CD4-positive, alpha-beta T cell treated with Interleukin-15 for 1 hour (primary cell): Measurements from ENCODE around the gene PLD1.
"Not testable (repeated sequence)": the region's sequence is repeated elsewhere in the genome, so short reads cannot be mapped to it uniquely, and the experiment has no call there.

Source experiments
- DNase-seq: peaks from one replicate; pipeline ENCODE4 v3.0.0-alpha.2; 2020

PLD1 gene

DNA sequence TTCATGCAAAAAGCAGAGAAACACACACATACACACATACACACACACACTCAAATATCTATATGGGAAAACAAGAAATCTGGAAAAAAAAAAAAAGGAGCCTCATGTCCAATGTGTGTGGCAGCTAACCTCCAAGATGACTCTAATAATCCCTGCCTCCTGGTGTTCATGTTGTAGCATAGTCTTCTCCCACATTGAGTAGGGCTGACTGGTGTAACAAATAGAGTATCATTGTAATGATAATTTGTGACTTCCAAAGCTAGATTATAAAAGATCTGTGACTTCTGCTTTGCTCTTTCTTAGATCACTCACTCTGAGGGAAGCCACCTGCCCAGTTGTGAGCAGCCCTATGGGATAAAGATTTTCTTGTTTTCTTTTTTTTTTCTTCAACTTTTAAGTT is 219.2 kb downstream of the PLD1 start:
- DNase-seq = no peak

DNA sequence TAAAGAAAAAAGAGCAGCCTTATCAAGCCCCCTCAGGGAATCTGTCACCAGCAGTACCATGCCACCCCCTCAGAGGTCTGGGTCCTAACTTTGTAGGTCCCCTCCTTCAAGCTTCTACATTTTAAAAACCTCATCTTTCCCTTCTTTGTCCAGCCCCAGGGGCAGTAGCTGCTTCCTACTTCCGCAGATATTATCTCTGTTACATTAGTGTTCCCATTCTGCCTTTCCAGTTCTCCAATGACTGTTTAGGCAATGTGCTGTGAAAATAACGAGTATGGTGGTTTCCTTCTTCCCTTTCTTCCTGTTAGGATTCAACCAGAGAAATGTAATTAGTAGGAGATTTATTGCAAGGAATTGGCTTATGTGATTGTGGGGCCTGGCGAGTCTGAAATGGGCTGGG is 224.0 kb downstream of the PLD1 start:
- DNase-seq = no peak

DNA sequence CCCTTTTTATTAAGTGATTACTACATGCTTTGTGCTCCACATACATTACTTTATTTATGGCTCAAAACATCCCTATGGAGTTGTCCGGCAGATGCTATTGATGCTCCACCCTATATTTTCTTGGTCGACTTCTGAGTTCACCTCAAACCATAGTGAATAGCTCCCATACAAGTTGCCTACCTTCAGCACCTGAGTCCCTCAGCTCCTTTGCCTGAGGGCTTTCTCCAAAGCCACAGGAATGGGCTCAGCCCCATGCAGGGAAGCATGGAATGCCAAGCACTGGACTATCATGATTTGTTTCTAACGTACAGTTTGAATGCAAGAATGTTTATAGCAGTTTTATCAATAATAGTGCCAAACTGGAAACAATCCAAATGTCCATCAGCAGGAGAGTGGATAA is 225.2 kb downstream of the PLD1 start:
- DNase-seq = no peak

DNA sequence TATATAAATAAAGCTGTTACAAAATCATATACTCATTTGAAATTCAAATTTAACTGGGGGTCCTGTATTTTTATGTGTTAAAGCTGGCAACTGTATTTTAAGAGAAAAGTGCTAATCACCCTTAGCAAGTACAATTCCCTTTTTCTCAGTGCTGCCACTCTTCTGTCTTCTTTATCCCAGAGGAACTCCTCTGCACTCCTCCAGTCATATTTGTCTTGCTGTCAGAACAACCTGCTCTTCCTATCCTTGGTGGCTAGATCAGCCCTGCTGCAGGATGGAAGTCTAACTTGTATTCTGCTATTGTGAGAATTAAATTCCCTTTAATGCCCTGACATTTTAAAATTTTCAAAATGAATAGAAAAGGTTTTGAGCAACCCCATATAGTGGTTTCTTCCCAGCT is 226.2 kb downstream of the PLD1 start:
- DNase-seq = no peak

DNA sequence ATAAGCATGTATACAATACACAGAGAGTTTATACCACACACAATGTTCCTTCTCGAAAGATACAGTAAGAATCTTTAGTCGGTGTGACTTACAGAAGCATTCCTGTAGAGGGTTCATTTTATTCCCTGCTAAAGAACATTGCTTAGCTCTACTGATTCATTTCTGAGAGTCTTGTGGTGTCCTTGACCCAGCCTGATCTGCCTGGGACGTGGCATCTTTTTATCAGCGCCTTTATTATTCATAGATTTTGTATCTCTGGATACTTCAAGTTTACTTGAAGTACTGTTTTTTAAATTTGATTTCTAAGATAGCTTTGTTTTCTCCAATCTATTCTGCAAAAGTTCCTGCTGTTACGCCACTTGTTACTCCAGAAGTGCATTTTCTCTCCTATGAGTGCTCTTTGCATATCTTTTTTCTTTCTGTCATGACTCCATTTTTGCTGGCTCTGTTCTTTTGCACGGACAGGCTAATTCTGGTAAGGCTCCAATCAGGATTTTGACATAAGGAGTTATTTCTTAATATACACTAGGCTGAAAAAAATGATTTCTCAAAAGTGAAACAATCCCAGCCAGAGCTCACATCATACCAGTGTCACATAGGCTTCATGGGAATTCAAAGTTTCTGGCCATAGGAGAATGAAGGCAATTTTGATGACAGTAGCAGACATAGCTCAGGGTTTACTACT is 235.6 kb downstream of the PLD1 start:
- DNase-seq = no peak

DNA sequence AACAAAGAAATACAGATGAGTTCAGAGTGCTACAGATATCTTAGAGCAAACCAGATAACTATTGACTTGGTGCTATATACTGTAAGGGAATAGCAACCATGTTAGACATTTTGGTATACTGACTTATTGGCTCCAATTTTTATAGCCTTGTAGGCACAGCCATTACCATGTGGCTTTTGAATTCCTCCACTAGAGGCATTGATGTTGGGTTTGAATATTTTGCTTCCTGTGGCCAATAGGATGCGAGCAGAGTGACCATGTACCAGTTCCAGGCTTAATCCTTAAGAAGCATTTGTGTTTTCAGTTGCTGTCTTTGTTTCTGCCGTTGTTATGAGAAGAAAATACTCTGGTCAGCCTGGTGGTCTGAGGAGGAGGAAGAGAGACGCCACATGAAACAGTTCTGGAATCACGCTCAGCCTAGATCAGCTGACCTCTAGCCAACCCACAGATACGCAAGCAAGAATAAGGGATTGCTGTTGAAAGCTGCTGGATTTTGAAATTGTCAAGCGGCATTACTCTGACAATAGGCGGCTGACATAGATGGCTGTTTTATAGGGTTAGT is 240.6 kb downstream of the PLD1 start:
- no peak for DNase-seq

DNA sequence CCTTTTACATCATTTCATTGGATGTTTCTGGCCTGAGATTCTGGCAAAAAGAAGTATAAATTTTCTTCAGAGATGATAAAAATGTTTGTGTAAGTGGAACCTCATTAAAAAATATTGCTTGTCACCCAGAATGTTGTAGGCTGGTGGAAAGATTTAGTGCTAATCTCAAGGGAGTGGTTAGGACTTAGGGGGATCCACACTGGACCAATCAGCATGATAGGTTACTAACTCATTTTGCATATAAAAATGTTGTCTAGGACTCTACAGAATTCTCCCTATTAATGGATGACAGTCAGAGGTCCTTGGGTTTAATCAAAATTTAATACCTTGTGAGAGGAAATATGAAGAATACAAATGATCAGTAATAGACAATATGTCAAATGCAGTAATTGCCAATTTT is 241.5 kb downstream of the PLD1 start:
- no peak for DNase-seq

DNA sequence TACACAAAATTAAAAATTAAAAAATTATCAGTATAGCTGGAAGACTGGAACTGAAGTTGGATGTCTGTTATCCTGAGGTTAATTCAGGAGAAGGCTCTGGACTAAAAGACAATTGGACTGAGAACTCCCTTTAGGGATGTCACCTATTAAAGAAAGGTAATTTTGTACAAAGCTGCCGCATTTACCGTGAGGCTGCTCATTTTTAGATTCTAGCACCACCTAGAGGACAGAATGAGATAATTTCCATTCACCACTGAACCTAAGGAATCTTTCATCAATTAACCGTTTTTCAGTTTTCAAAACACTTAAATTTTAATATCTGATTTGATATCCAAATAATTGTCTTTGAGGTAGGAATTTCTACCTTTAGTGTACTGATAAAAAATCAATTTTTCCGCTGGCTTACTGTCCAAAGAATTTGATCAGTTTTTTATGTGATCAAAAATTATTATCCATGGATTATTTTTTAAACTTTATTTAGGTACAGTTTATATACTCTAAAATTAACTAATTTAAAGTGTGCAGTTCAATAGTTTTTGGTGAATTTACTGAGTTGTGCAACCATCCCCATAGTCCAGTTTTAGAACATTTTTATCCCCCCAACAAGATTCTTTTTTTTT is 243.4 kb downstream of the PLD1 start:
- DNase-seq = no peak

DNA sequence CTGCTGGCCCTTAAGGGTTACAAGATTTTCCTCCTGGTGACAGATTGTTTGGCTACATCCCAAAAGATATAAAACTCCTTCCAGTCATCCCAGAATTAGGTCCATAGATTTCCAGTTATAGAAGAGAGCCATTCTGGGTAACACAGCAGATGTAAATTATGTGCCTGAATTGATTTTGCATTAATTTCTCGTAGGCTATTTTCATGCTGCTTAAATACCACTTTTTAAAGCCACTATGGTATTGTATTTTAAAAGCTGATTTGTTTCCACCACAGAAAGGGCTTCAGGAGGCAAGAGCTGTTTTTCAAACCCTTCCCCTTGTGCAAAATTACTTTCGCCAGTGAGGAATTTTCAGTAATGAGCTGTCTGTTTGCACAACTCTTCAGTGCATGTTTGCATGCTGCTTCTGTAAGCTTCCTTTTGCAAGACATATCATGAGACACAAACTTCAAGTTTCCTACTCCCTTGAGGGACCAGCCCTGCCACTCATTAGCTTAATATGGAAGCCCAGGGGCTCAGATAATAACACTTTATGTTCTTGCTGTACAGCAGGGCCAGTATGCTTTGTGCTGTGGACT is 244.7 kb downstream of the PLD1 start:
- DNase-seq = no peak

DNA sequence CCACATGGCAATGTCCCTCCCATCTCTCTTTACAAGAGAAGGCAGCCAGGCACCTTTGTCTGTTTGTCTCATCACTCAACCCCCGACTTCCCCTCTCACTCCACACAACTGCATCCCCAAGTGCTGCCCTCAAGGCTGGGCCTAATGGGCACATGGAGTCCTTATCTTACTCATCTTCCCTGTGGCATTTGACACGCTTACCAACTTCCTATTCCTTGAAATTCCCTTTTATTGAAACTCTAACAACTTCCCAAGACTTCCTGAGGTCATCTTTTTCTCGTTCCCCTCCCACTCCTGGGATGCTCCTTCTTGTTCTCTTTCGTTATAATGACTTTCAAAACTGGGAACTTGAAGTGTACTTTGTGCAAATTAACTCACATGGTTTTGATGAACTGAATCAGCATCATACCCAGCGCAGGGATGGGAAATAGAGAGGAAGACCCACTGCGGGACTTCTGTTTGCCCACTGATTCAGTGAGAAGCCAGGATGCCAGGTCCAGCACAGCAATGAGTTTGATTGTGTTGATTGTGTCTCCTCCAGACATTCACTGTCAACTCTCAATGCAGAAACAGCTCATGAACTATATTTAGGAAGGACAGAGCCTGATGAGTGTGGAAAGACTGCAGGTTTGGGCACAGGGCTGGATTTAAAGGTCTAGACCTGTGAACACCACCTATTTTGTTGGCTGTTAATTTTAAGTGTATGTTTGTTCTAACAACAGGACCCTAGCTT is 245.4 kb downstream of the PLD1 start:
- no peak for DNase-seq

DNA sequence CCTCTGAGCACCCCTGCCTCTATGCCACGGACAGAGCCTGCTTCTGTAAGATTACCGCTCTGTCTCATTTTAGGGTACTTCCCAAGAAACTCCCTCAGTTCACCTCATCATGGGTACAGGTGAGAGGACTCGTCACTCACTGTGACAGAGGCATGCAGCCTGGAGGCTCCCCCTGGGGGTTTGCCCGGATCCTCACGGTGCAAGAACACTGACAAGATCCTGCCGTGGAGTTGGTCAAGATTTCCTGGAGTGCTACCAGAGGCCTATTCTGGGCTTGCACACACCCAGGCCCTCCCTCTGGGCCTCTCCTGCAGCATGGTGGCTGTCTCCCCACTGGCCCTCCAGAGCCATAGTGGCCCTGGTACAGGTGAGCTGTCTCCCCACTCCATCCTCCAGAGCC is 247.0 kb downstream of the PLD1 start:
- DNase-seq = no peak

DNA sequence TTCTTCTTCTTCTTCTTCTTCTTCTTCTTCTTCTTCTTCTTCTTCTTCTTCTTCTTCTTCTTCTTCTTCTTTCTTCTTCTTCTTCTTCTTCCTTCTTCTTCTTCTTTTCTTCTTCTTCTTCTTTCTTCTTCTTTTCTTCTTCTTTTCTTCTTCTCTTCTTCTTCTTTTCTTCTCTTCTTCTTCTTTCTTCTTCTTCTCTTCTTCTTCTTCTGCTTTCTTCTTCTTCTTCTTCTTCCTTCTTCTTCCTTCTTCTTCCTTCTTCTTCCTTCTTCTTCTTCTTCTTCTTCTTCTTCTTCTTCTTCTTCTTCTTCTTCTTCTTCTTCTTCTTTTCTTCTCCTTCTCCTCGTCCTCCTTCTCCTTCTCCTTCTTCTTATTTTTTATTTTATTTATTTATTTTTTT is 247.8 kb downstream of the PLD1 start:
- DNase-seq = not testable (repeated sequence)

DNA sequence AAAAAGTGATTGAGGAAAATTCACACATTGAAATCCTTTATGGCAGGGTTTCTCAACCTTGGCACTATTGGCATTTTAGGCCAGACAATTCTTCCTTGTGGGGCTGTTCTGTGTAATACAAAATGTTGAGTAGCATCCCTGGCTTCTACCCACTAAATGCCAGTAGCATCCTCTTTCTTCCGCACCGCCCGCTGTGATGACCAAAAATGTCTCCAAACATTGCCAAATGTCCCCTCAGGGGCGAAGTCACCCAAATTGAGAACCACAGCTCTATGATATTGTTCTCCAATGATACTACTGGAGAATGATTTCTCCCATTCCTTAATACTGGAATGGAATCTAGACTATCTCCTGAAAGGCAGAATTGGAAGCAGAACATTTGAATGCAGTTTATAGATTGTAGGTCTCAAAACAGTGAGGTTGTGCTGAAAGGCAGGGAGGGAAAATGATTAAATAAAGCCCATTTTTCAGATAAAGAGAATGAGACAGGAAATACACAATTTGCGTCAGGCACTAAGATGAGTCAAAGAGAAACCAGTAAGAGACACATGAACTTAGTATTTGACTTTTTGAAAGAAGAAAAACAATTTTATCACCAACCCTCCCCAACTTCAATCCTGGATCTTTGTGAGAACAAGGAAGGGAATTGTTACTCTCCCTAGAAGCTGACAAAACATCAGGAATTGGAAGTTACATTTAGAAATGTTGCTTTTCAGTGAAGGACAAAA is 248.5 kb downstream of the PLD1 start:
- DNase-seq = no peak

DNA sequence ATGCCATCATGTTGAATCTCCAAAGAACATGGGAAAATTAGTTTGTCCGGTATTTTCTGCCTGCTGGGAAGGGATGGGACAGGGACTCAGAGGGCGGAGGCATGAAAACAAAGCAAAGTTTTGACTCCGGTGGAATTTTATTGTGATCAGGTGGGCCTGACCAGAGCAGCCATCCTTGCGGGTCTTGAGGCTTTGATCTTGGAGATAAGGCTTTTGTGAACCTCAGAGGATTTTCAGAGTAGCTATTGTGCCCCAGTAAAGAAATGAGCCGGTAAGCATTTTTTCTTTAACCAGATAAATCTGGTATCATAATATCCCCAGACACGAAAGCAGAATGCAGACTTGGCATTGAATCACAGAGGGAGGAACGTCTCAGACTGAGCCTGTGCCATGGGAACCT is 250.7 kb downstream of the PLD1 start:
- DNase-seq = no peak

DNA sequence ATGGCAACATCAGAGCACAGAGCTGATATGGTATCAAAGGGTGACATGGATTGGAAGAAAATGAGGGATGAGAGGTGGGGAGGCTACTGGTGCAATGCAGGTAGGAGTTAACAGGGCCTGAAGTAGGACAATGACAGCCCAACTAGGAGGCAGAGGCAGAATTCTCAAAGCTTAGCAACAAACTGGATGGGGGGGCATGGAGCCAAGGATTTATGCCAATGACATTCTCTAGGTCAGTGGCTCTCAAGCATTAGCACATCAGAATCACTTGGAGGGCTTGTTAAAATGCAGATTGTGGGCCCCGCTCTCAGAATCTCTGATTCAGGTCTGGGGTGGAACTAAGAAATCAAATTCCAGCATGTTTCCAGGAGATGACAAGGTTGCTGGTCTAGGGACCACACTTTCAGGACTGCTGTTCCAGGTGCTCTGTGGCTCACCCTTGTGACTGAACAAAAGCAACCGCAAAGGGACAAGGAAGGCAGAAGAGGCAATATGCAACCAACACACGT is 252.0 kb downstream of the PLD1 start:
- no peak for DNase-seq

DNA sequence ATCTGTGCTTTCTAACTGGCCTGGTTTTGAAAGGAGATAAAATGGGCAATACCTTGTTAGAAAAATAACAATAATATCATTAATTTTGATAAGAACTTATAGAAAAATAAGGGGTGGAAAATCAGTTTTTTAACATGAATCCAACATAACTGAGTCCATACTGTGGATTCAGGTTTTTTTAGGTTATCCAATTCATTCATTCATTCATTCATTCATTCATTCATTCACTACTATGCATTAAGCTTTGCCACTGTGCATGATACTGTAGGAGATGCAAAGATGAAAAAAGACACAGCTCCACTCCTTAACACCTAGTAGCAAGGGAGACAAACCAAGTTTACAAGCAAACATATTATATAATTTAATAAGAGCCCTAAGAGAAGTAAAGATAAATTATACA is 253.1 kb downstream of the PLD1 start:
- no peak for DNase-seq

DNA sequence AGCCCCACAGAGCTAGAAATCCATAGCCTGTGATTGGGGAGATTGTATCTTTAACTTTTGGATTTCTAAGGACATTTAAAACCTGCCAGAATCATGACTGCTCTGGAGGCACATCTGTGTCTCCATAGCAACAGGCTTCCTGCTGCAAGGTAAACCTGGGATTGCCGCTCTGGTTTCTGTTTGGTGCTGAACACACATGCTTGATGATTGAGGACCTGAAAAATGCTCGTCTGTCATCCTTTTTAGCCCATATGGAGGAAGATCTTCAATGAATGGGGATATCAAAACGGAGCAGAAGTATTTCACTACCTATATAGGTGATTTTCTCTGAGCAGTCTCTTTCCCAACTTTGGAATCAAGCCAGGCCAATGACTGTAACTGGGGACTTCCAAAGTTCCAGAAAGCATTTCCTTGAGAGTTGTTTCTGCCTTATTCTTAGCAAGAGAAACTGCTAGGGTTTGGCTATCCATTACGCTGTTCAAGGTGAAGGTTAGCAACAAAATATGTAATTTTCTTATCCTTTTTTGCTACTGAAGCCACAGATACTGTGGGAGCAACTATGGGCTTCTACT is 253.6 kb downstream of the PLD1 start:
- no peak for DNase-seq

DNA sequence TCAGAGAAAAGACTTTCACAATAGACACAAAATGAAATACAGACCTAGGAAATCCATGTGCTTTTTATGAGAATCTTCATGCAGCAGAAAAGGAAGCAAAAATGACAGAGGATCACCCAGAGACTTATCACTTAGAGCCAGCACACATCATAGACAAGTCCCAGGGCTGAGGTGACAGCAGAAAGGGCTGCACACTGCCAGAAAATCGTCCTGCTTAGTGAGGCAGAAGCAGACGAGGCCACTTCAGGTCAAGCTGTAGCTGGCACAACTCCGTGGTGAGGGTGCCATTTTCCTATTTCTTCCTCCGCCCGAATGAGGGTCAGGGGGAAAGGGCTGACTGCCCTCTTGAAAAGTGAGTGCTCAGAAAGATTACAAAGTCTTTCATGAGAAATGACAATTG is 254.1 kb downstream of the PLD1 start:
- no peak for DNase-seq

DNA sequence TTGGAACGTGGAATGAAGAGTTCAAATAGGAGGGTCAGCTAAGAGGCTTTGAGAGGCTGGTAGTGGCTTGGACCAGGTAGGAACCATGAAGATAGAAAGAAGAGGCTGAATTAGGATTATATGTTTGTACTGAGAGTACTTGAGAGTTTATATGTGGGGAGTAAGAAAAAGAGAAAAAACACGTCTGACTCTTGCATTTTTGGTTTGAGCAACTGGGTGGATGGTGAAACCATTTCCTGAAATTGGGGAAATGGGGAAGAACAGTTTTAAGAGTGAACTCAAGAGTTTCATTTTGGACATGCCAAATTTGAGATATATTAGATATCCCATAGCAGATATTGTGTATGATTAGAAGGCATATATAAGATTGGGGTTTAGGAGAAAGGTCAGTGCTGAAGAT is 257.2 kb downstream of the PLD1 start:
- no peak for DNase-seq

DNA sequence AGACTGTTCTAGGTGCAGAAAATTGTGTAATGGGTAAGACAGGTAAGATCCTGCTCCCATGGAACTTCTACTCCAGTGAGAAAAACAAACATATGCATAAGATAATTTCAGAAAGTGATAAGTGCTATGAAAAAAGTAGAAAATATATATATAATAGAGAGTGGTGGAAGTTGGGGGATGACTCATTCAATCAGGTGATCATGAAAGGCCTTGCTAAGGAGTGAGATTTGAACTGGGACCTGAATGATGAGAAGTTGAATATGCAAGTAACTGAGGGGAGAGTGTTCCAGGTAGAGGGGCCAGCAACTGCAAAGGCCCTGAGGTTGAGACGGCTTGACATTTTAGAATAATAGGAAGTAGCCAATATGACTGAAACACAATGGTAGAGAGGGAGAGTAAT is 257.8 kb downstream of the PLD1 start:
- no peak for DNase-seq

DNA sequence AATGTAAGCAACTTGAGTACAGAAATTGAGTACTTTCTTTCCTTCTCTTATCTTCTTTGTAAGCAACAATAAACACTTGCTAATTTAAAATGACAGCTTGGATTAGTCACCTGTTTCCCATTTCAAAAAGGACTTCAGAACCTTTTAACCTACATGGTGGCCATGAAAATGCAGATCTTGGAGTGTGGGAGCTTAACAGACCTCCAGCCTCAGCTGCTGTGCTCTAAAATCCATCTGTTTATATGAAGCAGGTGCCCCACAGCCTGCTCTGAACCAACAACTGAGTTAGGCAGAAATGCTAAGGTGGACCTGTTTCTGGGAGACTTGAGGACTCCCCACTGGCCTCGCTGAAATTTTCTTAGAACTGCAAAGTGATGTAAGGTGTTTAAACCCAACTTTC is 259.0 kb downstream of the PLD1 start:
- DNase-seq = no peak
